Activated CD8-positive, alpha-beta T cell treated with anti-CD3 and anti-CD28 coated beads for 36 hours (primary cell): ENCODE results near the gene ESYT2. TPM values are rescaled to one million over a fixed set of nuclear protein-coding genes. Genes with fewer than 3 reads are reported as not detected.

Experiments used
- ATAC-seq: fragments of 200-7000 bp; cut with Tn5 transposase; one replicate; pipeline ENCODE4 v1.10.0; 2021; ENCODE audit warnings: mild to moderate bottlenecking, moderate library complexity
- CTCF ChIA-PET: fragments of 350-600 bp; sonication (Branson Sonifier 250); formaldehyde crosslinking; loops from one replicate; lab custom pipeline; 2021; ENCODE audit warnings: antibody characterized with exemption; lab: Charles Lee
- POLR2A ChIA-PET: fragments of 350-600 bp; sonication (Branson Sonifier 250); formaldehyde crosslinking; loops from one replicate; lab custom pipeline; 2021; ENCODE audit warnings: antibody characterized with exemption; lab: Charles Lee
- DNase-seq: peaks from one replicate; pipeline ENCODE4 v3.0.0-alpha.2; 2020
- H3K27ac Mint-ChIP-seq: one replicate; pipeline ENCODE4 v1.8.0; 2021; ENCODE audit warnings: mild to moderate bottlenecking, mixed read lengths
- H3K27me3 Mint-ChIP-seq: one replicate; pipeline ENCODE4 v1.8.0; 2021; ENCODE audit warnings: mixed read lengths
- H3K36me3 Mint-ChIP-seq: one replicate; pipeline ENCODE4 v1.8.0; 2021; ENCODE audit warnings: low read depth, mixed read lengths
- H3K4me1 Mint-ChIP-seq: one replicate; pipeline ENCODE4 v1.8.0; 2021; ENCODE audit warnings: low read depth, mixed read lengths
- H3K4me3 Mint-ChIP-seq: one replicate; pipeline ENCODE4 v1.8.0; 2021; ENCODE audit warnings: mild to moderate bottlenecking, moderate library complexity, mixed read lengths
- H3K9me3 Mint-ChIP-seq: one replicate; pipeline ENCODE4 v1.8.0; 2021; ENCODE audit warnings: mixed read lengths
- CTCF ChIP-seq: fragments of 200-600 bp; IDR thresholded peaks from one replicate; pipeline ENCODE4 v1.8.0; 2022; ENCODE audit warnings: antibody characterized with exemption, mild to moderate bottlenecking
- intact Hi-C: fragments of 100-400 bp; cut with micrococcal nuclease; formaldehyde crosslinking; loops from one replicate; pipeline ENCODE4 v1.10.0; 2022
- total RNA-seq, 2 experiments: library from RNA; stranded (reverse); gene quantifications; one replicate each; pipeline ENCODE4 v1.2.3, GENCODE V29; 2021

Gene ESYT2
- total RNA-seq, 2 experiments from 2014 or later, result 55.5 to 56.6 TPM

- POLR2A ChIA-PET, result interaction anchor here (1.4 kb wide), 1 partner anchor 49 kb away, joined by 3 read pairs; the partner anchor contains the start of gene NCAPG2
- intact Hi-C loops, result no loop called here
Observed at GRCh38 chr7:158753900-158754299, 75.4 kb downstream of the ESYT2 start.

GRCh38 chr7:158751751-158752150 is 77.6 kb downstream of the ESYT2 start:
- no peak for TF ChIP-seq CTCF
- peaks cover 21% of the 10 kb centered on the region for H3K36me3 Mint-ChIP-seq
- H3K27me3 Mint-ChIP-seq, result no peaks in the 10 kb centered on the region
- ATAC-seq, result no peak
- H3K4me3 Mint-ChIP-seq, result no peak overlapping the region
- ChIA-PET POLR2A (no interaction called here), CTCF (no interaction called here)
- H3K9me3 Mint-ChIP-seq, result no peaks in the 10 kb centered on the region
- peaks cover 5% of the 10 kb centered on the region for H3K4me1 Mint-ChIP-seq
- intact Hi-C loops, result no loop called here
- H3K27ac Mint-ChIP-seq, result peak overlapping the region; percentile 62
- DNase-seq, result no peak

More at GRCh38 chr7:158753900-158754299, 75.4 kb downstream of the ESYT2 start:
- CTCF ChIA-PET, result interaction anchor here (1.2 to 1.9 kb wide), 2 partner anchors 12 to 223 kb away, joined by 3 to 5 read pairs; no protein-coding TSS in a partner anchor
- H3K36me3 Mint-ChIP-seq, result peaks cover 30% of the 10 kb centered on the region
- H3K9me3 Mint-ChIP-seq, result no peaks in the 10 kb centered on the region
- no peaks in the 10 kb centered on the region for H3K27me3 Mint-ChIP-seq
- H3K27ac Mint-ChIP-seq, result no peak overlapping the region
- H3K4me1 Mint-ChIP-seq, result peaks cover 5% of the 10 kb centered on the region
- H3K4me3 Mint-ChIP-seq, result no peak overlapping the region
- no peak for TF ChIP-seq CTCF
- DNase-seq, result no peak
- no peak for ATAC-seq

GRCh38 chr7:158751199-158751598 is 78.1 kb downstream of the ESYT2 start:
- H3K36me3 Mint-ChIP-seq, result peaks cover 21% of the 10 kb centered on the region
- H3K27ac Mint-ChIP-seq, result no peak overlapping the region
- CTCF ChIA-PET, result no interaction called here
- ATAC-seq (no peak), DNase-seq (no peak)
- POLR2A ChIA-PET, result no interaction called here
- H3K4me3 Mint-ChIP-seq, result no peak overlapping the region
- H3K4me1 Mint-ChIP-seq, result peaks cover 5% of the 10 kb centered on the region
- no peaks in the 10 kb centered on the region for H3K27me3 Mint-ChIP-seq
- TF ChIP-seq CTCF, result no peak
- intact Hi-C loops, result no loop called here
- no peaks in the 10 kb centered on the region for H3K9me3 Mint-ChIP-seq

GRCh38 chr7:158750702-158751101 is 78.6 kb downstream of the ESYT2 start:
- no peak for TF ChIP-seq CTCF
- ChIA-PET CTCF (interaction anchor here (0.9 kb wide), 1 partner anchor 11 kb away, joined by 3 read pairs; no protein-coding TSS in a partner anchor), POLR2A (no interaction called here)
- no peak for DNase-seq
- H3K36me3 Mint-ChIP-seq, result peaks cover 19% of the 10 kb centered on the region
- no peak for ATAC-seq
- H3K9me3 Mint-ChIP-seq, result no peaks in the 10 kb centered on the region
- no peak overlapping the region for H3K27ac Mint-ChIP-seq
- no peak overlapping the region for H3K4me3 Mint-ChIP-seq
- H3K4me1 Mint-ChIP-seq, result peaks cover 5% of the 10 kb centered on the region
- intact Hi-C loops, result no loop called here
- H3K27me3 Mint-ChIP-seq, result no peaks in the 10 kb centered on the region

- intact Hi-C loops, result no loop called here
- ATAC-seq, result no peak
- ChIA-PET CTCF (interaction anchor here (0.7 to 1.2 kb wide), 2 partner anchors 98 to 408 kb away, joined by 3 read pairs; no protein-coding TSS in a partner anchor), POLR2A (no interaction called here)
- no peaks in the 10 kb centered on the region for H3K27me3 Mint-ChIP-seq
- H3K4me3 Mint-ChIP-seq, result no peak overlapping the region
- no peak for TF ChIP-seq CTCF
- DNase-seq, result no peak
- H3K9me3 Mint-ChIP-seq, result no peaks in the 10 kb centered on the region
- H3K36me3 Mint-ChIP-seq, result peaks cover 12% of the 10 kb centered on the region
- no peak overlapping the region for H3K27ac Mint-ChIP-seq
- peaks cover 5% of the 10 kb centered on the region for H3K4me1 Mint-ChIP-seq
Observed at GRCh38 chr7:158749396-158749795, 79.9 kb downstream of the ESYT2 start.
